Hepatocyte (in vitro differentiated cells): ENCODE measurements around the gene PLOD3.

Source experiments
- EZH2 ChIP-seq: fragments of 200-600 bp; sonication (generic); IDR thresholded peaks from 2 replicates; pipeline ENCODE4 v1.6.1; 2016; ENCODE audit warnings: antibody characterized with exemption, mild to moderate bottlenecking, borderline replicate concordance
- EZH2phosphoT487 ChIP-seq: fragments of 200-600 bp; sonication (generic); IDR thresholded peaks from one replicate; pipeline ENCODE4 v1.6.1; 2018; ENCODE audit warnings: antibody characterized with exemption, mild to moderate bottlenecking, low read depth, moderate library complexity; ENCODE audit not compliant: unreplicated experiment, severe bottlenecking
- TF ChIP-seq, protein P1 (sequence below): fragments of 200-600 bp; sonication (generic); IDR thresholded peaks from 2 replicates; pipeline ENCODE4 v1.5.1; 2016; ENCODE audit warnings: antibody characterized with exemption, mild to moderate bottlenecking; ENCODE audit not compliant: poor library complexity

DNA sequence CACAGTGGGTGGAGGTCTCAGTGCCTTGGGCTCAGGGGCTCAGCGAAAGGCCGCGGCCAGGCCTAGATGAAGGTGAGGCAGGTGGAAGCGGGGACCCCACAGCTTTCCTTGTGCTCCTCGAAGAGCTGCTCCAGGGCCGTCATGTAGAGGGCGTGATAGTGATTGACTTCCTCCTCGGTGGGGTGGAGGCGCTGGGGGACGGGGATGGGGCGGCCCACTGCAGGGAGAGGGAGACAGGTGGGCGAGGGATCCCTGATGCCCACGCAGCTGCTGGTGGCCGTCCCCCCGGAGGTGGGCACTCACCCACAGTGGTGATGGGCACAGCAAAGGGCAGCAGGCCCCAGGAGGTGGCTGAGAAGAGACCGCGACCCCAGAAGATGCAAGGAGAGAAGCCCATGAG lies 21.5 kb downstream of the PLOD3 start:
- TF ChIP-seq, protein P1, sequence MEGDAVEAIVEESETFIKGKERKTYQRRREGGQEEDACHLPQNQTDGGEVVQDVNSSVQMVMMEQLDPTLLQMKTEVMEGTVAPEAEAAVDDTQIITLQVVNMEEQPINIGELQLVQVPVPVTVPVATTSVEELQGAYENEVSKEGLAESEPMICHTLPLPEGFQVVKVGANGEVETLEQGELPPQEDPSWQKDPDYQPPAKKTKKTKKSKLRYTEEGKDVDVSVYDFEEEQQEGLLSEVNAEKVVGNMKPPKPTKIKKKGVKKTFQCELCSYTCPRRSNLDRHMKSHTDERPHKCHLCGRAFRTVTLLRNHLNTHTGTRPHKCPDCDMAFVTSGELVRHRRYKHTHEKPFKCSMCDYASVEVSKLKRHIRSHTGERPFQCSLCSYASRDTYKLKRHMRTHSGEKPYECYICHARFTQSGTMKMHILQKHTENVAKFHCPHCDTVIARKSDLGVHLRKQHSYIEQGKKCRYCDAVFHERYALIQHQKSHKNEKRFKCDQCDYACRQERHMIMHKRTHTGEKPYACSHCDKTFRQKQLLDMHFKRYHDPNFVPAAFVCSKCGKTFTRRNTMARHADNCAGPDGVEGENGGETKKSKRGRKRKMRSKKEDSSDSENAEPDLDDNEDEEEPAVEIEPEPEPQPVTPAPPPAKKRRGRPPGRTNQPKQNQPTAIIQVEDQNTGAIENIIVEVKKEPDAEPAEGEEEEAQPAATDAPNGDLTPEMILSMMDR = no peak
- TF ChIP-seq EZH2 = no peak
- TF ChIP-seq EZH2phosphoT487 = no peak
